Esophagus squamous epithelium (tissue), 4 donors: ENCODE data around the gene KCNAB3.

Experiments used
- POLR2A ChIP-seq, 4 donors: fragments of 450-650 bp; IDR thresholded peaks; one replicate each; pipeline ENCODE4 v1.6.1; 2017; ENCODE audit warnings: antibody characterized with exemption in 4 of 4, mild to moderate bottlenecking in 4 of 4, moderate library complexity in 3 of 4
- TF ChIP-seq, protein P1 (sequence below), 6 experiments: fragments of 450-650 bp in 4 of 6; fragments of 200-600 bp in 2 of 6; sonication (generic) in 2 of 6; IDR thresholded peaks; one replicate each; pipeline ENCODE4 v1.5.1; 2016 to 2019; ENCODE audit warnings: antibody characterized with exemption in 6 of 6, mild to moderate bottlenecking in 4 of 6, moderate library complexity in 4 of 6

DNA sequence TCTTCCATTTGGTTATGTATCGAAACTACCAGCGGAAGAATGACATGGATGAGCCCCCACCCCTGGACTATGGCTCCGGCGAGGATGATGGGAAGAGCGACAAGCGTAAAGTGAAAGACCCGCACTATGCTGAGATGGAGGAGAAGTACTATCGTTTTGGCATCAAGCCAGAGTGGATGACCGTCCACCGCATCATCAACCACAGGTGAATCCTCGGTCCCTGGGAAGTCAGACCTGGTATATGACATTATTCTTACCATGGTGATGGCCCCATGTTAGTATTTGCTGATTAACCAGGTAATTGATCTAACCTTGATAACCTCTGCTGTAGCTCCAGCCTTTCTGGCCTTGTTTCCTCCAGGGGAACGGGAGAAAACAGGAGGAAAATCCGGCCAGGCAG is 32.6 kb downstream of the KCNAB3 start:
- TF ChIP-seq POLR2A (IDR thresholded peaks at IDR 0.05) = no peak
- TF ChIP-seq, protein P1, sequence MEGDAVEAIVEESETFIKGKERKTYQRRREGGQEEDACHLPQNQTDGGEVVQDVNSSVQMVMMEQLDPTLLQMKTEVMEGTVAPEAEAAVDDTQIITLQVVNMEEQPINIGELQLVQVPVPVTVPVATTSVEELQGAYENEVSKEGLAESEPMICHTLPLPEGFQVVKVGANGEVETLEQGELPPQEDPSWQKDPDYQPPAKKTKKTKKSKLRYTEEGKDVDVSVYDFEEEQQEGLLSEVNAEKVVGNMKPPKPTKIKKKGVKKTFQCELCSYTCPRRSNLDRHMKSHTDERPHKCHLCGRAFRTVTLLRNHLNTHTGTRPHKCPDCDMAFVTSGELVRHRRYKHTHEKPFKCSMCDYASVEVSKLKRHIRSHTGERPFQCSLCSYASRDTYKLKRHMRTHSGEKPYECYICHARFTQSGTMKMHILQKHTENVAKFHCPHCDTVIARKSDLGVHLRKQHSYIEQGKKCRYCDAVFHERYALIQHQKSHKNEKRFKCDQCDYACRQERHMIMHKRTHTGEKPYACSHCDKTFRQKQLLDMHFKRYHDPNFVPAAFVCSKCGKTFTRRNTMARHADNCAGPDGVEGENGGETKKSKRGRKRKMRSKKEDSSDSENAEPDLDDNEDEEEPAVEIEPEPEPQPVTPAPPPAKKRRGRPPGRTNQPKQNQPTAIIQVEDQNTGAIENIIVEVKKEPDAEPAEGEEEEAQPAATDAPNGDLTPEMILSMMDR (IDR thresholded peaks at IDR 0.05) = no peak
